ENCODE results near the gene MB.

The MB gene

DNA sequence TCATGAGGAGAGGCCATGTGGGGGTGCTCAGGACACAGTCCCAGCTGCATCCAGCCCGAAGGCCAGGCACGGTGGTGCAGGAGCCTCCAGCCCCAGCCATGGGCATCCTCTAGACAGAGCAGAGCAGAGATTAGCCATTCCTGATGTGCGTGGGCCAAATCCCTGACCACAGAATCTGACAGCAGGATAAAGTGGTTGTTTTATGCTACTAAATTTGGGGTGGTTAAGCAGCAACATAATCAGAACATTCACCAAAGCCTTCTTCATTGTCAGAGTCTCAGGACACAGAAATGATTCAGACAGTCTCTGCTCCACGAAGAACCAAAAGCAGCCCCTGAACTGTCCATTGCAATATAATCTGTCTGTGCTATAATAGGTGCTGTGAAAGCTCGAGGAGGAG, 56.8 kb downstream of the MB start:
- TF ChIP-seq, protein P1, sequence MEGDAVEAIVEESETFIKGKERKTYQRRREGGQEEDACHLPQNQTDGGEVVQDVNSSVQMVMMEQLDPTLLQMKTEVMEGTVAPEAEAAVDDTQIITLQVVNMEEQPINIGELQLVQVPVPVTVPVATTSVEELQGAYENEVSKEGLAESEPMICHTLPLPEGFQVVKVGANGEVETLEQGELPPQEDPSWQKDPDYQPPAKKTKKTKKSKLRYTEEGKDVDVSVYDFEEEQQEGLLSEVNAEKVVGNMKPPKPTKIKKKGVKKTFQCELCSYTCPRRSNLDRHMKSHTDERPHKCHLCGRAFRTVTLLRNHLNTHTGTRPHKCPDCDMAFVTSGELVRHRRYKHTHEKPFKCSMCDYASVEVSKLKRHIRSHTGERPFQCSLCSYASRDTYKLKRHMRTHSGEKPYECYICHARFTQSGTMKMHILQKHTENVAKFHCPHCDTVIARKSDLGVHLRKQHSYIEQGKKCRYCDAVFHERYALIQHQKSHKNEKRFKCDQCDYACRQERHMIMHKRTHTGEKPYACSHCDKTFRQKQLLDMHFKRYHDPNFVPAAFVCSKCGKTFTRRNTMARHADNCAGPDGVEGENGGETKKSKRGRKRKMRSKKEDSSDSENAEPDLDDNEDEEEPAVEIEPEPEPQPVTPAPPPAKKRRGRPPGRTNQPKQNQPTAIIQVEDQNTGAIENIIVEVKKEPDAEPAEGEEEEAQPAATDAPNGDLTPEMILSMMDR (IDR thresholded peaks at IDR 0.05; ENCODE audit: borderline replicate concordance, insufficient read depth, low read depth, low read length): no peak
- H3K4me3 ChIP-seq (ENCODE audit: low read depth, low read length): no peak overlapping the region

DNA sequence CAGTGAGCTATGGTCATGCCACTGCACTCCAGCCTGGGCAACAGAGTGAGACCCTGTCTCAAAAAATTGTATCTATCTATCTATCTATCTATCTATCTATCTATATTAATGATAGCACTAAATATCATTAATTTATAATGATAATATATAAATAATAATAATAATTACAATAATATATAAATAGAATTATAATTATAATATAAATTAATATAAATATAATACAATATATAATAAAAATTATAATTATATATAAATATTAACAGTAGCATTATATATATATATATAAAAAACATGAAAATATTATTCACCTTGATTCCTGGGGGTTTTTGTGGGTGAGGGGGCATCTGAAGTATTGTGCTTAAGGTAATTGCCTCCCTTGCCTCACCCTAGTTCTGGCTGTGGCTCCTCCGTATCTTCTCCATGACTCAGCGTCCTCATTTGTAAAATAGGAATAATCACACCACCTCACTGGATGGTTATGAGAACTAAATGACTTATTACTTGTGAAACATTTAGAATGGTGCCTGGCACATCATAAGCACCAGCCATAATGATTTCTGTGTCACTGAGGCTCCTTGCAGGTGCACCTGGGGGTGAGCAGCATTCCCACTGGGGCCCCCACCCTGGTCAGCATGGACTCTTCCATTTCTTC, 57.6 kb downstream of the MB start:
- TF ChIP-seq, protein P1 (IDR thresholded peaks at IDR 0.05; ENCODE audit: borderline replicate concordance, insufficient read depth, low read depth, low read length): no peak
- no peak overlapping the region for H3K4me3 ChIP-seq (ENCODE audit: low read depth, low read length)

DNA sequence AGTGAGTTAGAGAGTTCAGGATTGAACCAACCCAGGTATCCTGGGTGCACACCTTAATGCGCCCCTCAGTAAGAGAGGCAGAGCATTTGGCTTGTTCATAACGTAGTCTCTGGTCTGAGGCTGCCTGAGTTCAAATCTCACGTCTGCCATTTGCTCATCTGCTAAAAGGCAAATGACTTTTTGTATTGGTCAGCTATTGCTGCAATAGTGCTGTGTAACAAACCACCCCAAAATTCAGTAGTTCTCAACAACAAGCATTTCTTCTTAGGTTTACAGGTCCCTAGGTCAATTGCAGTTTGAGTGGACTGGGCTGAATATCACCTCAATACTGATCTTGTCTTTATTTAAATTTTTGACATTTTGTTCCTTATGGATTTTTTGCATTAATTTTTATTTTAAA, 58.4 kb downstream of the MB start:
- TF ChIP-seq, protein P1 (IDR thresholded peaks at IDR 0.05; ENCODE audit: borderline replicate concordance, insufficient read depth, low read depth, low read length): no peak
- H3K4me3 ChIP-seq (ENCODE audit: low read depth, low read length): no peak overlapping the region

DNA sequence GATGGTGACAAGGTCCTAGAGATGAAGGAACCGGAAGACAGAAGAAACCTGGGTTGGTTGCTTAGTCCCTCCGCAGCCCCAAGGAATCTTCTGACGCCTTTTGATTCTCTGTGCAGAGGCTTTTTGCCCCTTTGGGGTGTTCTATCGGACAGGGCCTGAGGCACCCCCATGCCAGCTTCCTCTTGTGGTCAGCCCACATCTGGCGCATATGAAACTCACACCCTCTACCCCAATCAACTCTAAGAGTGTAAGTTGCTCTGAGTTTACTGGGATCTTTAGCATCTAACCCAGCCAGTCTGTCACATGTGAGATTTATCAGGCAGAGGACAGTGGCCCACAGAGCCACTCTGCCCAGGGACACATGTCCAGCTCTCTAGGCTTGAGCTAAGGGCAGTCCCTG, 59.1 kb downstream of the MB start:
- TF ChIP-seq, protein P1 (IDR thresholded peaks at IDR 0.05; ENCODE audit: borderline replicate concordance, insufficient read depth, low read depth, low read length): no peak
- no peak overlapping the region for H3K4me3 ChIP-seq (ENCODE audit: low read depth, low read length)
